H1 (cell line): Measurements from ENCODE around the gene GCK. TPM values are rescaled to one million over a fixed set of nuclear protein-coding genes. Genes with fewer than 3 reads are reported as not detected.

Experiments
- CTCF ChIA-PET: fragments of 300-600 bp; sonication (Branson Sonifier 250); formaldehyde crosslinking; loops from one replicate; lab custom pipeline; 2021; ENCODE audit not compliant: partially characterized antibody; lab: Charles Lee
- POLR2A ChIA-PET: fragments of 300-600 bp; sonication (Branson Sonifier 250); formaldehyde crosslinking; loops from one replicate; lab custom pipeline; 2021; ENCODE audit warnings: inconsistent platforms; ENCODE audit not compliant: partially characterized antibody; lab: Charles Lee
- DNase-seq, 2 experiments: peaks; one replicate each; pipeline versions ENCODE4 v3.0.0 to v3.0.0-alpha.2; 2010 to 2022; ENCODE audit warnings: low spot score in 2 of 2, low read depth in 1 of 2, mixed read lengths in 1 of 2
- FAIRE-seq: peaks from 2 replicates; lab custom pipeline; 2011; peaks lifted over from hg19 to GRCh38; lab: Jason Lieb, UNC
- H2AFZ ChIP-seq: 2 replicates; pipeline ENCODE4 v1.8.1; 2012; ENCODE audit warnings: low read length, inconsistent platforms
- H2AK5ac ChIP-seq: 2 replicates; pipeline ENCODE4 v1.6.1; 2013; ENCODE audit warnings: low read depth, low read length
- H2BK120ac ChIP-seq: replicated peaks from 2 replicates; pipeline ENCODE3; 2013; ENCODE audit warnings: low read depth, low read length, inconsistent platforms
- H2BK12ac ChIP-seq: 2 replicates; pipeline ENCODE4 v1.6.1; 2013; ENCODE audit warnings: low read depth, low read length
- H2BK15ac ChIP-seq: 2 replicates; pipeline ENCODE4 v1.6.1; 2013; ENCODE audit warnings: low read length
- H2BK20ac ChIP-seq: 2 replicates; pipeline ENCODE4 v1.6.1; 2013; ENCODE audit warnings: low read length
- H2BK5ac ChIP-seq: 2 replicates; pipeline ENCODE4 v1.6.1; 2013; ENCODE audit warnings: low read depth, low read length
- H3K14ac ChIP-seq: 2 replicates; pipeline ENCODE4 v1.6.1; 2013; ENCODE audit warnings: inconsistent platforms; ENCODE audit not compliant: insufficient read length
- H3K18ac ChIP-seq: 2 replicates; pipeline ENCODE4 v1.6.1; 2013; ENCODE audit warnings: low read length; ENCODE audit errors: extremely low read depth
- H3K23ac ChIP-seq: 2 replicates; pipeline ENCODE4 v1.6.1; 2013; ENCODE audit warnings: inconsistent platforms; ENCODE audit not compliant: insufficient read length
- H3K23me2 ChIP-seq: 2 replicates; pipeline ENCODE4 v1.6.1; 2013; ENCODE audit warnings: low read depth, low read length
- H3K27ac ChIP-seq: 2 replicates; pipeline ENCODE4 v1.6.1; 2011; ENCODE audit warnings: low read depth, low read length, inconsistent platforms
- H3K27me3 ChIP-seq, 4 experiments: replicated peaks in 1 of 4; 1 replicate in 1 of 4; 2 replicates in 3 of 4; pipeline versions ENCODE4 v1.6.1 to v1.8.1; 2011 to 2013; ENCODE audit warnings: low read length in 3 of 4, mild to moderate bottlenecking in 3 of 4, inconsistent platforms in 2 of 4, mixed read lengths in 2 of 4, moderate library complexity in 1 of 4; ENCODE audit not compliant: control insufficient read depth in 3 of 4, insufficient read depth in 3 of 4; ENCODE audit errors: extremely low read depth in 1 of 4
- H3K36me3 ChIP-seq, 4 experiments: 2 replicates each; pipeline versions ENCODE4 v1.6.1 to v1.8.1; 2011 to 2013; ENCODE audit warnings: mild to moderate bottlenecking in 4 of 4, low read length in 3 of 4, moderate library complexity in 2 of 4, control low read depth in 1 of 4, inconsistent platforms in 1 of 4; ENCODE audit not compliant: insufficient read depth in 4 of 4, control insufficient read depth in 2 of 4
- H3K4ac ChIP-seq: replicated peaks from 2 replicates; pipeline ENCODE3; 2013; ENCODE audit warnings: low read length, low read depth, mixed read lengths, inconsistent platforms; ENCODE audit not compliant: insufficient read length
- H3K4me1 ChIP-seq, 4 experiments: replicated peaks in 1 of 4; 1 replicate in 1 of 4; 2 replicates in 3 of 4; pipeline versions ENCODE4 v1.6.1 to v1.8.1; 2011 to 2013; ENCODE audit warnings: low read length in 3 of 4, inconsistent platforms in 2 of 4, mixed read lengths in 1 of 4; ENCODE audit not compliant: insufficient read depth in 4 of 4, control insufficient read depth in 3 of 4
- H3K4me2 ChIP-seq, 2 experiments: 2 replicates each; pipeline versions ENCODE4 v1.6.1 to v1.8.1; 2011 to 2013; ENCODE audit warnings: low read depth in 2 of 2, low read length in 2 of 2, control low read depth in 1 of 2, inconsistent platforms in 1 of 2, mild to moderate bottlenecking in 1 of 2; ENCODE audit not compliant: insufficient read depth in 1 of 2
- H3K4me3 ChIP-seq, 4 experiments: fragments of 200-600, 300-600 bp in 1 of 4; sonication (generic), shearing (Covaris generic), sonication (Bioruptor Twin) in 1 of 4; 2 replicates each; pipeline versions ENCODE4 v1.5.1 to v1.8.1; 2011 to 2016; ENCODE audit warnings: low read length in 4 of 4, low read depth in 3 of 4, control low read depth in 2 of 4, inconsistent platforms in 2 of 4, mild to moderate bottlenecking in 2 of 4, mixed read lengths in 1 of 4, moderate library complexity in 1 of 4; ENCODE audit not compliant: insufficient read depth in 2 of 4; ENCODE audit errors: extremely low read depth in 1 of 4
- H3K56ac ChIP-seq: replicated peaks from 2 replicates; pipeline ENCODE3; 2013; ENCODE audit warnings: low read depth, mild to moderate bottlenecking, mixed read lengths, low read length, inconsistent platforms; ENCODE audit not compliant: insufficient read length
- H3K79me1 ChIP-seq: 2 replicates; pipeline ENCODE4 v1.6.1; 2013; ENCODE audit warnings: low read depth, low read length, control low read depth
- H3K79me2 ChIP-seq, 2 experiments: 2 replicates each; pipeline versions ENCODE4 v1.6.1 to v1.8.1; 2012 to 2013; ENCODE audit warnings: low read length in 2 of 2, mild to moderate bottlenecking in 2 of 2, inconsistent platforms in 1 of 2; ENCODE audit not compliant: insufficient read depth in 2 of 2, control insufficient read depth in 1 of 2
- H3K9ac ChIP-seq, 4 experiments: replicated peaks in 1 of 4; 1 replicate in 1 of 4; 2 replicates in 3 of 4; pipeline versions ENCODE4 v1.6.1 to v1.8.1; 2011 to 2013; ENCODE audit warnings: low read depth in 3 of 4, low read length in 3 of 4, control low read depth in 2 of 4, mild to moderate bottlenecking in 2 of 4, moderate library complexity in 2 of 4, inconsistent platforms in 1 of 4; ENCODE audit errors: extremely low read depth in 1 of 4
- H3K9me3 ChIP-seq, 2 experiments: 2 replicates each; pipeline versions ENCODE4 v1.6.1 to v1.8.1; 2012 to 2013; ENCODE audit warnings: mild to moderate bottlenecking in 2 of 2, moderate library complexity in 2 of 2, control low read depth in 1 of 2, inconsistent platforms in 1 of 2, low read depth in 1 of 2, low read length in 1 of 2, mixed read lengths in 1 of 2; ENCODE audit not compliant: insufficient read depth in 2 of 2
- H4K20me1 ChIP-seq, 2 experiments: replicated peaks in 1 of 2; 2 replicates each; pipeline versions ENCODE3 to v1.8.1; 2011 to 2013; ENCODE audit warnings: inconsistent platforms in 2 of 2, low read length in 2 of 2, mild to moderate bottlenecking in 1 of 2; ENCODE audit not compliant: insufficient read depth in 2 of 2, control insufficient read depth in 1 of 2
- H4K5ac ChIP-seq: 2 replicates; pipeline ENCODE4 v1.6.1; 2013; ENCODE audit warnings: low read length, low read depth, mixed read lengths, inconsistent platforms; ENCODE audit not compliant: insufficient read length
- H4K8ac ChIP-seq: 2 replicates; pipeline ENCODE4 v1.8.0; 2013; ENCODE audit warnings: mild to moderate bottlenecking, moderate library complexity, low read length, inconsistent platforms; ENCODE audit not compliant: insufficient read depth; ENCODE audit errors: extremely low read depth
- H4K91ac ChIP-seq: replicated peaks from 2 replicates; pipeline ENCODE3; 2013; ENCODE audit warnings: low read length, mixed read lengths, inconsistent platforms; ENCODE audit not compliant: insufficient read length
- CBX8 ChIP-seq: fragments of 300-800, 300-1000 bp; sonication (generic); IDR thresholded peaks from 2 replicates; pipeline ENCODE4 v1.7.1; 2016; ENCODE audit warnings: low read depth, low read length, borderline replicate concordance
- CHD2 ChIP-seq: IDR thresholded peaks from 2 replicates; pipeline ENCODE4 v1.6.1; 2012; ENCODE audit warnings: low read length, improper control_type of control experiment
- EZH2 ChIP-seq: fragments of 200-600 bp; sonication (generic); IDR thresholded peaks from 2 replicates; pipeline ENCODE4 v1.7.1; 2012; ENCODE audit warnings: low read depth, mild to moderate bottlenecking, moderate library complexity, low read length, inconsistent platforms; ENCODE audit not compliant: severe bottlenecking
- RBBP5 ChIP-seq: IDR thresholded peaks from 2 replicates; pipeline ENCODE4 v1.7.1; 2012; ENCODE audit warnings: low read depth, mild to moderate bottlenecking, inconsistent platforms, low read length, moderate library complexity, borderline replicate concordance
- TBP ChIP-seq: IDR thresholded peaks from 2 replicates; pipeline ENCODE4 v1.6.1; 2011; ENCODE audit warnings: low read depth, low read length, improper control_type of control experiment
- WGBS, 2 experiments: shearing (Covaris generic) in 1 of 2; methylation state at CpG; one replicate each; pipeline versions ENCODE4 v1.1.6 to v1.1.7; 2013 to 2015; ENCODE audit warnings: low lambda C conversion rate in 2 of 2, mixed read lengths in 2 of 2, inconsistent platforms in 1 of 2, low coverage in 1 of 2, missing lambda C conversion rate in 1 of 2; ENCODE audit not compliant: insufficient replicate concordance in 2 of 2, insufficient coverage in 1 of 2, insufficient read length in 1 of 2; ENCODE audit errors: extremely low coverage in 1 of 2, missing lambda C conversion rate in 1 of 2; 5-methylcytosine and 5-hydroxymethylcytosine counted together
- polyA plus RNA-seq, 7 experiments: library from polyadenylated mRNA; depleted of rRNA in 3 of 7; stranded (reverse) in 5 of 7; unstranded in 2 of 7; fragments of >200 nt in 5 of 7; fragments of 200-250 nt in 2 of 7; gene quantifications; 1 replicate in 5 of 7; 2 replicates in 1 of 7; 4 replicates in 1 of 7; pipeline versions ENCODE4 v1.2.1 to v1.2.3, GENCODE V29; 2011 to 2013; ENCODE audit warnings: missing spikeins in 2 of 7, mixed read lengths in 2 of 7
- total RNA-seq: library from RNA; stranded (reverse); fragmentation: NEBNext Ultra II Directional; extraction: Animal tissue kit (Norgen Biotek cat#: 25700); gene quantifications from 2 replicates; pipeline ENCODE4 v1.2.1, GENCODE V29; 2021
- TF ChIP-seq, protein P1 (sequence below): IDR thresholded peaks from 2 replicates; pipeline ENCODE4 v1.6.1; 2012; ENCODE audit warnings: low read length, inconsistent platforms

GCK gene
- total and polyA plus RNA-seq, 2 of the 8 experiments (the other 6 are each of a cell fraction or from before 2014, with no cell fraction given), result 2.4 to 4.9 TPM

DNA sequence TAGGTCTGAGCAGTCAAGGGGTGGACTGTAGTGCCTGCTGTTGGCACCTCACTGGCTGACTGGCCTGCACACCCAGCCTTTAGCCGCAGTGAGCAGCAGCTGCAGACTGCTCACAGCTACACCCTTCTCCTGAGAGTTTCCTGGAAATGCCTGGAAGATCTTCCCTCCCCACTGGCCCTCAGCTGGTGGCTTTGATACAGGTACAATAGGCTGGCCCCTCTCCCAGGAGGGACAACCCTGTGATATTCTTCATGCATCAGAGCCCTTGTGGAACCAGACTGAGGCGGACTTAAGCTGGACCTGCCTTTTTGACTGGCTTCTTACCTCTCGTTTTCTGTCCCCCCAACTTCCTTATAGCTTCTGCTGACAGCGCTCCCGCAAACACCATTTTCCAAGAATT, 6.4 kb downstream of the GCK start:
- Histone ChIP-seq H2AFZ (no peak overlapping the region), H2BK20ac (no peak overlapping the region), H3K23ac (no peak overlapping the region), H3K4ac (no peak overlapping the region), H3K79me1 (no peaks in the 10 kb centered on the region), H2BK120ac (no peak overlapping the region), H3K9me3 (peaks cover 10 to 12% of the 10 kb centered on the region in 2 experiments; a peak in 2 of 4 replicates), H4K5ac (no peak overlapping the region), H3K14ac (no peak overlapping the region), H3K27ac (no peak overlapping the region), H2BK15ac (no peak overlapping the region), H3K18ac (no peak overlapping the region), H3K23me2 (no peaks in the 10 kb centered on the region), H2BK12ac (no peak overlapping the region), H3K9ac (no peak overlapping the region), H4K91ac (no peak overlapping the region), H3K36me3 (no peaks in the 10 kb centered on the region), H3K4me3 (no peak overlapping the region), H2AK5ac (no peak overlapping the region), H2BK5ac (no peak overlapping the region), H3K27me3 (no peaks in the 10 kb centered on the region; a peak in 2 of 7 replicates), H4K8ac (no peak overlapping the region), H3K4me2 (no peak overlapping the region), H3K56ac (no peak overlapping the region), H3K79me2 (no peaks in the 10 kb centered on the region), H3K4me1 (peaks cover 0 to 4% (median 2%) of the 10 kb centered on the region in 4 experiments; a peak in 4 of 7 replicates), H4K20me1 (no peaks in the 10 kb centered on the region)
- CTCF ChIA-PET, result interaction anchor here (1.4 kb wide), 1 partner anchor 114 kb away, joined by 3 read pairs; no protein-coding TSS in a partner anchor
- POLR2A ChIA-PET, result interaction anchor here (1.1 kb wide), 1 partner anchor 69 kb away, joined by 3 read pairs; no protein-coding TSS in a partner anchor
- FAIRE-seq, result no peak
- DNase-seq, result no peak
- 87% methylated on average over 5 of the region's 5 CpGs; no CpG with 5 or more reads in 1 of the 2 experiments for WGBS, 2 experiments
- TF ChIP-seq EZH2, result no peak
- no peak for TF ChIP-seq CBX8
- no peak for TF ChIP-seq CHD2
- TF ChIP-seq, protein P1, sequence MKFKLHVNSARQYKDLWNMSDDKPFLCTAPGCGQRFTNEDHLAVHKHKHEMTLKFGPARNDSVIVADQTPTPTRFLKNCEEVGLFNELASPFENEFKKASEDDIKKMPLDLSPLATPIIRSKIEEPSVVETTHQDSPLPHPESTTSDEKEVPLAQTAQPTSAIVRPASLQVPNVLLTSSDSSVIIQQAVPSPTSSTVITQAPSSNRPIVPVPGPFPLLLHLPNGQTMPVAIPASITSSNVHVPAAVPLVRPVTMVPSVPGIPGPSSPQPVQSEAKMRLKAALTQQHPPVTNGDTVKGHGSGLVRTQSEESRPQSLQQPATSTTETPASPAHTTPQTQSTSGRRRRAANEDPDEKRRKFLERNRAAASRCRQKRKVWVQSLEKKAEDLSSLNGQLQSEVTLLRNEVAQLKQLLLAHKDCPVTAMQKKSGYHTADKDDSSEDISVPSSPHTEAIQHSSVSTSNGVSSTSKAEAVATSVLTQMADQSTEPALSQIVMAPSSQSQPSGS, result no peak
- TF ChIP-seq TBP, result no peak
- no peak for TF ChIP-seq RBBP5
